HG02973 (cell line): ENCODE data around the gene NOG.

Experiments
- ATAC-seq: cut with Tn5 transposase; IDR thresholded peaks from one replicate; pipeline ENCODE4 v1.9.1; 2021; ENCODE audit warnings: moderate library complexity; ENCODE audit not compliant: unreplicated experiment

Gene NOG

GRCh38 chr17:56596691-56597494 is 3.4 kb downstream of the NOG start:
- ATAC-seq: no peak

- no peak for ATAC-seq
These were observed 4.0 kb downstream of the NOG start for GRCh38 chr17:56597495-56597990.

GRCh38 chr17:56598466-56598865 is 5.0 kb downstream of the NOG start:
- ATAC-seq: no peak

- no peak for ATAC-seq
These were observed 5.6 kb downstream of the NOG start for GRCh38 chr17:56599088-56599487.

- no peak for ATAC-seq
These were observed 6.1 kb downstream of the NOG start for GRCh38 chr17:56599566-56599965.

GRCh38 chr17:56600256-56600655 is 6.8 kb downstream of the NOG start:
- no peak for ATAC-seq

GRCh38 chr17:56601591-56601990 is 8.1 kb downstream of the NOG start:
- no peak for ATAC-seq

- no peak for ATAC-seq
These were observed 9.0 kb downstream of the NOG start for GRCh38 chr17:56602292-56603130.

- ATAC-seq: no peak
These were observed 10.2 kb downstream of the NOG start for GRCh38 chr17:56603486-56604238.

GRCh38 chr17:56604691-56605290 is 11.3 kb downstream of the NOG start:
- no peak for ATAC-seq

- no peak for ATAC-seq
These were observed 15.4 kb downstream of the NOG start for GRCh38 chr17:56608944-56609343.

GRCh38 chr17:56610321-56610720 is 16.8 kb downstream of the NOG start:
- ATAC-seq: no peak

- no peak for ATAC-seq
These were observed 19.6 kb downstream of the NOG start for GRCh38 chr17:56613131-56613530.

GRCh38 chr17:56614522-56614921 is 21.0 kb downstream of the NOG start:
- ATAC-seq: no peak

- ATAC-seq: no peak
These were observed 22.7 kb downstream of the NOG start for GRCh38 chr17:56616239-56616638.

- no peak for ATAC-seq
These were observed 29.9 kb downstream of the NOG start for GRCh38 chr17:56623383-56623782.

- no peak for ATAC-seq
These were observed 30.8 kb downstream of the NOG start for GRCh38 chr17:56624309-56624708.

GRCh38 chr17:56624912-56625311 is 31.4 kb downstream of the NOG start:
- no peak for ATAC-seq

GRCh38 chr17:56629531-56630075 is 36.1 kb downstream of the NOG start:
- ATAC-seq: no peak

- ATAC-seq: no peak
These were observed 36.7 kb downstream of the NOG start for GRCh38 chr17:56630202-56630601.

GRCh38 chr17:56633681-56634080 is 40.2 kb downstream of the NOG start:
- no peak for ATAC-seq
